PC-9 (cell line): ENCODE results near the gene MATN1. TPM values are rescaled to one million over a fixed set of nuclear protein-coding genes. Genes with fewer than 3 reads are reported as not detected.
A peak's percentile ranks its signal among the peaks of the same experiment; 100 is the strongest.

Experiments used
- BruUV-seq: library from RNA; stranded (reverse); fragments of 400-500 nt; replicated peaks from 2 replicates; lab custom pipeline; 2021; lab: Mats Ljungman, UMichigan
- CTCF ChIA-PET: fragments of 300-600 bp; sonication (Branson Sonifier 250); formaldehyde crosslinking; loops from one replicate; lab custom pipeline; 2022; ENCODE audit warnings: antibody characterized with exemption; lab: Charles Lee
- POLR2A ChIA-PET: fragments of 300-600 bp; sonication (Branson Sonifier 250); formaldehyde crosslinking; loops from one replicate; lab custom pipeline; 2022; ENCODE audit warnings: antibody characterized with exemption; ENCODE audit not compliant: unreplicated experiment; lab: Charles Lee
- DNase-seq, 2 experiments: peaks; one replicate each; pipeline versions ENCODE4 v3.0.0 to v3.0.0-alpha.2; 2015 to 2022; ENCODE audit warnings: mixed read lengths in 1 of 2
- H2AFZ ChIP-seq: fragments of 200-600 bp; sonication (generic); 2 replicates; pipeline ENCODE4 v1.8.1; 2017; ENCODE audit warnings: antibody characterized with exemption
- H3F3A ChIP-seq: fragments of 200-600 bp; sonication (generic); 2 replicates; pipeline ENCODE4 v1.8.1; 2017; ENCODE audit warnings: antibody characterized with exemption, mild to moderate bottlenecking, low read depth; ENCODE audit not compliant: insufficient read depth
- H3K27ac ChIP-seq: fragments of 200-600 bp; sonication (generic); 2 replicates; pipeline ENCODE4 v1.6.1; 2016; ENCODE audit warnings: mixed run types
- H3K27me3 ChIP-seq: fragments of 200-600 bp; sonication (generic); 2 replicates; pipeline ENCODE4 v1.6.1; 2016; ENCODE audit warnings: low read depth, mixed run types; ENCODE audit not compliant: insufficient read depth
- H3K36me3 ChIP-seq: fragments of 200-600 bp; sonication (generic); 2 replicates; pipeline ENCODE4 v1.6.1; 2016; ENCODE audit warnings: low read depth, mixed run types
- H3K4me1 ChIP-seq: fragments of 200-600 bp; sonication (generic); replicated peaks from 2 replicates; pipeline ENCODE4 v1.6.1; 2016; ENCODE audit warnings: mixed run types; ENCODE audit not compliant: insufficient read depth
- H3K4me2 ChIP-seq: fragments of 200-600 bp; sonication (generic); 2 replicates; pipeline ENCODE4 v1.6.1; 2017; ENCODE audit warnings: mixed run types
- H3K4me3 ChIP-seq: fragments of 200-600 bp; sonication (generic); 2 replicates; pipeline ENCODE4 v1.6.1; 2016; ENCODE audit warnings: mixed run types
- H3K79me2 ChIP-seq: fragments of 200-600 bp; sonication (generic); 2 replicates; pipeline ENCODE4 v1.6.1; 2017; ENCODE audit warnings: low read depth, mixed run types
- H3K9me2 ChIP-seq: fragments of 200-600 bp; sonication (generic); 2 replicates; pipeline ENCODE4 v1.8.1; 2017; ENCODE audit warnings: mild to moderate bottlenecking; ENCODE audit not compliant: insufficient read depth
- H3K9me3 ChIP-seq: fragments of 200-600 bp; sonication (generic); 2 replicates; pipeline ENCODE4 v1.8.1; 2016; ENCODE audit warnings: low read depth; ENCODE audit not compliant: insufficient read depth
- H4K20me1 ChIP-seq: fragments of 200-600 bp; sonication (generic); 2 replicates; pipeline ENCODE4 v1.8.1; 2017; ENCODE audit not compliant: insufficient read depth
- CTCF ChIP-seq: fragments of 200-600 bp; sonication (generic); conservative IDR thresholded peaks from 2 replicates; pipeline ENCODE4 v1.6.1; 2017; ENCODE audit warnings: mixed run types, antibody characterized with exemption, mild to moderate bottlenecking, moderate library complexity
- EZH2 ChIP-seq: fragments of 200-600 bp; sonication (generic); IDR thresholded peaks from 2 replicates; pipeline ENCODE4 v1.8.0; 2017; ENCODE audit warnings: antibody characterized with exemption, low read depth
- intact Hi-C: fragments of 100-400 bp; cut with micrococcal nuclease; formaldehyde crosslinking; loops from one replicate; pipeline ENCODE4 v1.10.0; 2022; ENCODE audit not compliant: unreplicated experiment
- total RNA-seq: library from RNA; stranded (reverse); gene quantifications from 2 replicates; pipeline ENCODE4 v1.2.3, GENCODE V29; 2021

Gene MATN1
- total RNA-seq, 1 experiment from 2014 or later = 0.37 TPM

- POLR2A ChIA-PET = interaction anchor here (0.5 kb wide), 1 partner anchor 41 kb away, joined by 4 read pairs; no protein-coding TSS in a partner anchor
- H3K4me3 ChIP-seq = no peak overlapping the region
- no peaks in the 10 kb centered on the region for H3K36me3 ChIP-seq
- H2AFZ ChIP-seq = no peak overlapping the region
- H3K27me3 ChIP-seq = no peaks in the 10 kb centered on the region
- peaks cover 44% of the 10 kb centered on the region for H3K4me1 ChIP-seq
- CTCF ChIA-PET = interaction anchor here (0.6 to 1.2 kb wide), 2 partner anchors 40 to 168 kb away, joined by 4 to 5 read pairs; no protein-coding TSS in a partner anchor
- H3K4me2 ChIP-seq = no peak overlapping the region
- TF ChIP-seq CTCF = no peak
- no peak for TF ChIP-seq EZH2
- H3K9me3 ChIP-seq = no peaks in the 10 kb centered on the region
- H3K27ac ChIP-seq = no peak overlapping the region
- H3K79me2 ChIP-seq = no peaks in the 10 kb centered on the region
- no TSS peak for BruUV-seq
- H3K9me2 ChIP-seq = no peaks in the 10 kb centered on the region
- peak in 1 of 2 experiments; percentile 41 for DNase-seq
- H4K20me1 ChIP-seq = no peaks in the 10 kb centered on the region
- peaks cover 27% of the 10 kb centered on the region for H3F3A ChIP-seq
- intact Hi-C loops = no loop called here
These were observed 35.5 kb upstream of the MATN1 start for GRCh38 chr1:30758785-30759380.

GRCh38 chr1:30758121-30758688 lies 34.8 kb upstream of the MATN1 start:
- Histone ChIP-seq H3F3A (peaks cover 27% of the 10 kb centered on the region), H3K4me3 (no peak overlapping the region), H3K9me2 (no peaks in the 10 kb centered on the region), H2AFZ (no peak overlapping the region), H3K4me2 (peak overlapping the region; percentile 69; the same call in 1 of the 2 replicates), H3K36me3 (no peaks in the 10 kb centered on the region), H3K27me3 (no peaks in the 10 kb centered on the region), H3K79me2 (no peaks in the 10 kb centered on the region), H4K20me1 (no peaks in the 10 kb centered on the region), H3K4me1 (peaks cover 50% of the 10 kb centered on the region), H3K27ac (peak overlapping the region; percentile 75; the same call in 1 of the 2 replicates), H3K9me3 (no peaks in the 10 kb centered on the region)
- no TSS peak for BruUV-seq
- intact Hi-C loops = no loop called here
- POLR2A ChIA-PET = no interaction called here
- CTCF ChIA-PET = interaction anchor here (0.6 to 1.2 kb wide), 2 partner anchors 40 to 168 kb away, joined by 4 to 5 read pairs; no protein-coding TSS in a partner anchor
- TF ChIP-seq CTCF = no peak
- TF ChIP-seq EZH2 = no peak
- DNase-seq = no peak

- CTCF ChIA-PET = interaction anchor here (1.2 kb wide), 1 partner anchor 39 kb away, joined by 5 read pairs; no protein-coding TSS in a partner anchor
- intact Hi-C loops = loop anchor here (2.0 kb wide), 1 partner anchor 39 kb away; no protein-coding TSS in a partner anchor
These were observed 34.2 kb upstream of the MATN1 start, which contains the start of gene LAPTM5 for GRCh38 chr1:30757352-30758120. Gene LAPTM5, minus strand, starts transcription at chr1:30757774. Its CDS starts 29 bp downstream, at chr1:30757745.

More at GRCh38 chr1:30757352-30758120, 34.2 kb upstream of the MATN1 start, which contains the start of gene LAPTM5:
- Histone ChIP-seq H3F3A (peaks cover 31% of the 10 kb centered on the region), H4K20me1 (no peaks in the 10 kb centered on the region), H3K9me3 (no peaks in the 10 kb centered on the region), H3K27ac (peak within 1 kb of the TSS; percentile 75), H3K9me2 (no peaks in the 10 kb centered on the region), H2AFZ (peak within 1 kb of the TSS; percentile 77), H3K79me2 (no peaks in the 10 kb centered on the region), H3K4me3 (peak within 1 kb of the TSS; percentile 40; the same call in 1 of the 2 replicates), H3K4me1 (peaks cover 56% of the 10 kb centered on the region), H3K27me3 (no peaks in the 10 kb centered on the region), H3K4me2 (peak within 1 kb of the TSS; percentile 69), H3K36me3 (no peaks in the 10 kb centered on the region)
- TSS peak; percentile 92 for BruUV-seq
- POLR2A ChIA-PET = interaction anchor here (0.7 kb wide), 1 partner anchor 14 kb away, joined by 8 read pairs; no protein-coding TSS in a partner anchor
- DNase-seq = no peak
- no peak for TF ChIP-seq CTCF
- TF ChIP-seq EZH2 = no peak
